Neural progenitor cell (in vitro differentiated cells): Measurements from ENCODE around the gene SLC25A12. TPM values are rescaled to one million over a fixed set of nuclear protein-coding genes. Genes with fewer than 3 reads are reported as not detected.

Experiments used
- DNase-seq: peaks from one replicate; pipeline ENCODE4 v3.0.0-alpha.2; 2016; ENCODE audit warnings: low spot score
- H2AFZ ChIP-seq: fragments of 200-600 bp; sonication (generic); replicated peaks from 2 replicates; pipeline ENCODE4 v1.6.1; 2016; ENCODE audit warnings: antibody characterized with exemption
- H3F3A ChIP-seq: fragments of 200-600 bp; sonication (generic); 2 replicates; pipeline ENCODE4 v1.6.1; 2016; ENCODE audit warnings: antibody characterized with exemption, low read depth
- H3K27ac ChIP-seq: fragments of 200-600 bp; sonication (generic); 2 replicates; pipeline ENCODE4 v1.5.1; 2016; ENCODE audit warnings: mild to moderate bottlenecking
- H3K27me3 ChIP-seq: fragments of 200-600 bp; sonication (generic); 2 replicates; pipeline ENCODE4 v1.6.1; 2016; ENCODE audit warnings: mild to moderate bottlenecking, moderate library complexity
- H3K36me3 ChIP-seq: fragments of 200-600 bp; sonication (generic); 2 replicates; pipeline ENCODE4 v1.5.1; 2016
- H3K4me1 ChIP-seq: fragments of 200-600 bp; sonication (generic); 2 replicates; pipeline ENCODE4 v1.6.1; 2016; ENCODE audit warnings: mixed run types
- H3K4me2 ChIP-seq: fragments of 200-600 bp; sonication (generic); 2 replicates; pipeline ENCODE4 v1.6.1; 2016
- H3K4me3 ChIP-seq: fragments of 200-600 bp; sonication (generic); 2 replicates; pipeline ENCODE4 v1.5.1; 2016
- H3K79me2 ChIP-seq: fragments of 200-600 bp; sonication (generic); 2 replicates; pipeline ENCODE4 v1.6.1; 2016; ENCODE audit warnings: low read depth
- H3K9ac ChIP-seq: fragments of 200-600 bp; sonication (generic); 2 replicates; pipeline ENCODE4 v1.6.1; 2016
- H3K9me3 ChIP-seq: fragments of 200-600 bp; sonication (generic); 2 replicates; pipeline ENCODE4 v1.5.1; 2016; ENCODE audit warnings: low read depth
- H4K20me1 ChIP-seq: fragments of 200-600 bp; sonication (generic); 2 replicates; pipeline ENCODE4 v1.6.1; 2016; ENCODE audit warnings: low read depth
- H3K27ac Mint-ChIP-seq: 3 replicates; pipeline ENCODE4 v1.8.0; 2021; ENCODE audit warnings: mixed read lengths
- H3K27me3 Mint-ChIP-seq: 2 replicates; pipeline ENCODE4 v1.8.0; 2022; ENCODE audit warnings: low read depth, mild to moderate bottlenecking, inconsistent platforms, moderate library complexity, mixed read lengths; ENCODE audit not compliant: insufficient read depth
- H3K36me3 Mint-ChIP-seq: 3 replicates; pipeline ENCODE4 v1.8.0; 2021; ENCODE audit warnings: mixed read lengths
- H3K4me1 Mint-ChIP-seq: 3 replicates; pipeline ENCODE4 v1.8.0; 2021; ENCODE audit warnings: mixed read lengths
- H3K4me3 Mint-ChIP-seq: 3 replicates; pipeline ENCODE4 v1.8.0; 2021; ENCODE audit warnings: mild to moderate bottlenecking, moderate library complexity, mixed read lengths
- H3K9me3 Mint-ChIP-seq: 3 replicates; pipeline ENCODE4 v1.8.0; 2020; ENCODE audit warnings: mixed read lengths
- CTCF ChIP-seq: fragments of 200-600 bp; sonication (generic); IDR thresholded peaks from 2 replicates; pipeline ENCODE4 v1.5.1; 2017; ENCODE audit warnings: antibody characterized with exemption, mild to moderate bottlenecking
- EZH2 ChIP-seq: fragments of 200-600 bp; sonication (generic); IDR thresholded peaks from 2 replicates; pipeline ENCODE4 v1.6.1; 2017; ENCODE audit warnings: antibody characterized with exemption, mild to moderate bottlenecking, moderate library complexity
- EZH2phosphoT487 ChIP-seq: fragments of 200-600 bp; sonication (generic); IDR thresholded peaks from 2 replicates; pipeline ENCODE4 v1.6.1; 2017; ENCODE audit warnings: antibody characterized with exemption
- total RNA-seq: library from RNA; depleted of rRNA; stranded (reverse); fragments of >200 nt; gene quantifications from 2 replicates; pipeline ENCODE4 v1.2.3, GENCODE V29; 2015; ENCODE audit warnings: low replicate concordance

SLC25A12 gene
- total RNA-seq, 1 donor from 2014 or later = 1.4 TPM

DNA sequence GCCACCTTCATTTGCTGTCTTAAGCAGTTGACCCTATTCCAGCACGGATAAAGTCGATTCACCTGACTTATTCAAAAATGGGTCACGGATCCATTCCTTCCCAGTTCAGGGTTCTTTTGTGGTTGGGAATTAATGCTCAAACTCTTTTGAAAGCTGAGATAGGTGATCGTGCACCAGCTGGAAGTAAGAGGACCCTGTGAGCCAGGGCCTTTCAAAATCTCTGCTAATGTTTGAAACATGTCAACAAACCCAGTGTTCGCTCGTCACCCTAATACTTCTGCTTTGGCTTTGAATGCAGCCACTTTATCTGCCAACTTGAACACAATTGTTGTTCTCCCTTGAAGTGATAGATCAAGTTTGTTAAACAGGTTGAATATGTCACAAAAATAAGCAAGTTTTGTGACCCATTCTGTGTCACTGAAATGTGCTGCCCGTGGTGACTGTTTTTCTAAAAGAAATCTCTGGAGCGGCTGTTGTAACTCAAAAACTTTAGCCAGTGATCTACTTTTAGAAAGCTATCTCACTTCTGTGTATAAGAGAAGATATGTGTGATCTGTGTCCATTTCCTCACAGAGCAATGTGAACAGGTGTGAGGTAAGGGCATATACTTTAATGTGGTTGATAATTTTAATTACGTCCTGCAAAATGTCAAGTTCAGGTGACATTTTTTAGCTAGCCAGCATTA is 45.2 kb upstream of the SLC25A12 start:
- H3K9ac ChIP-seq = no peak overlapping the region
- H3K4me3 ChIP-seq = no peak overlapping the region
- H4K20me1 ChIP-seq = peaks cover 11% of the 10 kb centered on the region
- Mint-ChIP-seq H3K4me3 (no peak overlapping the region), H3K27me3 (no peaks in the 10 kb centered on the region), H3K9me3 (peaks cover 22% of the 10 kb centered on the region), H3K4me1 (no peaks in the 10 kb centered on the region), H3K36me3 (peaks cover 36% of the 10 kb centered on the region), H3K27ac (no peak overlapping the region)
- H3K36me3 ChIP-seq = peaks cover 6% of the 10 kb centered on the region
- H3K9me3 ChIP-seq = no peaks in the 10 kb centered on the region
- DNase-seq = no peak
- H2AFZ ChIP-seq = no peak overlapping the region
- no peaks in the 10 kb centered on the region for H3K4me1 ChIP-seq
- no peak overlapping the region for H3K4me2 ChIP-seq
- TF ChIP-seq EZH2 (no peak), CTCF (no peak), EZH2phosphoT487 (no peak)
- H3F3A ChIP-seq = no peaks in the 10 kb centered on the region
- no peak overlapping the region for H3K27ac ChIP-seq
- no peaks in the 10 kb centered on the region for H3K27me3 ChIP-seq
- peaks cover 99% of the 10 kb centered on the region for H3K79me2 ChIP-seq

DNA sequence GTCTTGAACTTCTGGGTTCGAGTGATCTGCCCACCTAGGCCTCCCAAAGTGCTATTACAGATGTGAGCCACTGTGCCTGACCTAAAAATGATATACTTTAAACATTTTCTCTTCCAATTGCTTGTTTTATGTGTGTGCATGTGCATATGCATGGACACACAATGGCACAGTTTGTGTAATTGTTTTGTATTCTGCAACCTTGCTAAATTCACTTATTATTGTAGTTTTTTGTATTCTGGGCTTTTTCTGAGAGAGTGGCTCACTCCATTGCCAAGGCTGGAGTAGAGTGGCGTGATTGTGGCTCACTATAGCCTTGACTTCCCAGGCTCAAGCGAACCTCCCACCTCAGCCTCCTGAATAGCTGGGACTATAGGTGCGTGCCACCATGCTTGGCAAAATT is 36.3 kb upstream of the SLC25A12 start:
- no peak overlapping the region for H3K4me2 ChIP-seq
- Mint-ChIP-seq H3K27me3 (no peaks in the 10 kb centered on the region), H3K4me3 (no peak overlapping the region), H3K9me3 (peaks cover 2% of the 10 kb centered on the region), H3K36me3 (peaks cover 54% of the 10 kb centered on the region), H3K27ac (no peak overlapping the region), H3K4me1 (no peaks in the 10 kb centered on the region)
- H3K4me1 ChIP-seq = no peaks in the 10 kb centered on the region
- H2AFZ ChIP-seq = no peak overlapping the region
- TF ChIP-seq EZH2phosphoT487 = no peak
- no peaks in the 10 kb centered on the region for H3K27me3 ChIP-seq
- no peak overlapping the region for H3K27ac ChIP-seq
- no peak overlapping the region for H3K4me3 ChIP-seq
- no peaks in the 10 kb centered on the region for H3K9me3 ChIP-seq
- no peak for DNase-seq
- no peaks in the 10 kb centered on the region for H3F3A ChIP-seq
- H4K20me1 ChIP-seq = peaks cover 8% of the 10 kb centered on the region
- H3K9ac ChIP-seq = no peak overlapping the region
- peaks cover 11% of the 10 kb centered on the region for H3K36me3 ChIP-seq
- H3K79me2 ChIP-seq = peaks cover 100% of the 10 kb centered on the region

- TF ChIP-seq EZH2 (no peak), CTCF (no peak), EZH2phosphoT487 (no peak)
- peaks cover 24% of the 10 kb centered on the region for H3K36me3 Mint-ChIP-seq
- Histone ChIP-seq H4K20me1 (no peaks in the 10 kb centered on the region), H3K36me3 (peaks cover 10% of the 10 kb centered on the region), H2AFZ (no peak overlapping the region), H3K4me3 (peak overlapping the region; percentile 77), H3K27me3 (no peaks in the 10 kb centered on the region), H3K9me3 (no peaks in the 10 kb centered on the region), H3K9ac (no peak overlapping the region), H3K27ac (no peak overlapping the region), H3K4me1 (peaks cover 6% of the 10 kb centered on the region), H3K79me2 (peaks cover 69% of the 10 kb centered on the region), H3K4me2 (peak overlapping the region; percentile 91), H3F3A (peaks cover 20% of the 10 kb centered on the region)
- H3K9me3 Mint-ChIP-seq = peaks cover 2% of the 10 kb centered on the region
- H3K27ac Mint-ChIP-seq = no peak overlapping the region
- peaks cover 19% of the 10 kb centered on the region for H3K4me1 Mint-ChIP-seq
- no peaks in the 10 kb centered on the region for H3K27me3 Mint-ChIP-seq
- H3K4me3 Mint-ChIP-seq = peak overlapping the region; percentile 93
- no peak for DNase-seq
Observed at GRCh38 chr2:171924170-171924942, 30.3 kb upstream of the SLC25A12 start.

DNA sequence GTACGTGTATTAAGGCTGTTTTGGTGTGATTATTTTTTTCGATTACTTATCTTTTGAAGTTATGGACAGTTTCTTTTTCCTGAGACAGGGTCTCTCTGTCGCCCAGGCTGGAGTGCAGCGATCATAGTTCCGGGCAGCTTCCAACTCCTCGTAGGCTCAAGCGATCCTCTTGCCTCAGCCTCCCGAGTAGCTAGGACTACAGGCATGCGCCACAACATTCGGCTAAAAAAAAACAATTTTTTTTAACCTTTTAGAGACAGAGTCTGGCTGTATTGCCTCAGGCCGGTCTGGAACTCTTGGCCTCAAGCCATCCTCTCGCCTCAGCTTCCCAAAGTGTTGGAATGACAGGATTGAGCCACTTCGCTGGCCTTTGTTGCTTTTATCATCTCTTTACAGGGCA is 29.2 kb upstream of the SLC25A12 start:
- peaks cover 4% of the 10 kb centered on the region for H3K36me3 ChIP-seq
- H3K27ac Mint-ChIP-seq = peak overlapping the region; percentile 80
- H3K4me1 ChIP-seq = peaks cover 6% of the 10 kb centered on the region
- H2AFZ ChIP-seq = no peak overlapping the region
- no peak overlapping the region for H3K27ac ChIP-seq
- no peaks in the 10 kb centered on the region for H3K9me3 ChIP-seq
- peaks cover 20% of the 10 kb centered on the region for H3F3A ChIP-seq
- peaks cover 14% of the 10 kb centered on the region for H3K36me3 Mint-ChIP-seq
- TF ChIP-seq EZH2 (no peak), CTCF (no peak), EZH2phosphoT487 (no peak)
- H3K4me3 ChIP-seq = peak overlapping the region; percentile 77
- peaks cover 19% of the 10 kb centered on the region for H3K4me1 Mint-ChIP-seq
- H3K4me2 ChIP-seq = peak overlapping the region; percentile 91
- no peaks in the 10 kb centered on the region for H4K20me1 ChIP-seq
- H3K79me2 ChIP-seq = peaks cover 57% of the 10 kb centered on the region
- DNase-seq = no peak
- H3K9ac ChIP-seq = peak overlapping the region; percentile 85
- no peaks in the 10 kb centered on the region for H3K27me3 ChIP-seq
- H3K9me3 Mint-ChIP-seq = no peaks in the 10 kb centered on the region
- H3K27me3 Mint-ChIP-seq = no peaks in the 10 kb centered on the region
- H3K4me3 Mint-ChIP-seq = peak overlapping the region; percentile 93
